ENCODE measurements around the gene SLC35F1. TPM values are rescaled to one million over a fixed set of nuclear protein-coding genes. Genes with fewer than 3 reads are reported as not detected.

SLC35F1 gene
- polyA plus RNA-seq, 2 of the 4 experiments (the other 2 are of a cell fraction): 0.01 TPM; not detected in 1

GRCh38 chr6:118044275-118044674, 137.2 kb downstream of the SLC35F1 start:
- POLR2A ChIA-PET: no interaction called here
- FAIRE-seq (no peak), ATAC-seq (no peak), DNase-seq (ENCODE audit: low read depth in 1 of 2, low spot score in 1 of 2) (no peak)
- no peak for TF ChIP-seq RCOR1 (IDR thresholded peaks at IDR 0.05; ENCODE audit: low read depth, low read length)
- TF ChIP-seq CBX2 (IDR thresholded peaks at IDR 0.05; ENCODE audit: borderline replicate concordance, low read depth): no peak
- no peak for TF ChIP-seq ZSCAN20 (CRISPR knock-in tag; IDR thresholded peaks at IDR 0.05)
- TF ChIP-seq FOXS1 (CRISPR knock-in tag; IDR thresholded peaks at IDR 0.05): no peak
- no peak for TF ChIP-seq ZC3H11A (IDR thresholded peaks at IDR 0.05)
- no peak for TF ChIP-seq CBX8 (IDR thresholded peaks at IDR 0.05)
- TF ChIP-seq JUN (IDR thresholded peaks at IDR 0.05): no peak
- TF ChIP-seq BHLHE40 (IDR thresholded peaks at IDR 0.05; ENCODE audit: low read depth, low read length): no peak
- 3% methylated on average over 2 of the region's 2 CpGs for WGBS (ENCODE audit: missing lambda C conversion rate)
- no peak overlapping the region for H3K4me3 ChIP-seq
- CTCF ChIA-PET: no interaction called here
- H3K4me1 ChIP-seq: no peaks in the 10 kb centered on the region
- H3K9me3 ChIP-seq: no peaks in the 10 kb centered on the region
- no peak overlapping the region for H3K27ac ChIP-seq
- no peak overlapping the region for H3K4me2 ChIP-seq

GRCh38 chr6:118054082-118054481, 147.0 kb downstream of the SLC35F1 start:
- Histone ChIP-seq H3K4me1 (no peaks in the 10 kb centered on the region), H3K27ac (no peak overlapping the region), H3K9me3 (no peaks in the 10 kb centered on the region), H3K4me2 (no peak overlapping the region), H3K4me3 (no peak overlapping the region)
- FAIRE-seq (no peak), DNase-seq (ENCODE audit: low read depth in 1 of 2, low spot score in 1 of 2) (no peak), ATAC-seq (no peak)
- TF ChIP-seq MAZ (IDR thresholded peaks at IDR 0.05; ENCODE audit: borderline replicate concordance, low read depth, low read length) (no peak), CHD4 (IDR thresholded peaks at IDR 0.05; ENCODE audit: borderline replicate concordance) (no peak), ESRRA (IDR thresholded peaks at IDR 0.05; ENCODE audit: borderline replicate concordance, low read length) (no peak), E2F6 (IDR thresholded peaks at IDR 0.05; ENCODE audit: borderline replicate concordance, low read depth) (no peak), HDAC2 (IDR thresholded peaks at IDR 0.05) (no peak), HOXB13 (CRISPR knock-in tag; IDR thresholded peaks at IDR 0.05; ENCODE audit: low read depth) (no peak), NR3C1 (IDR thresholded peaks at IDR 0.05) (no peak), HMGXB4 (CRISPR knock-in tag; IDR thresholded peaks at IDR 0.05; ENCODE audit: borderline replicate concordance) (no peak), CBX2 (IDR thresholded peaks at IDR 0.05; ENCODE audit: borderline replicate concordance, low read depth) (no peak), GATA3 (IDR thresholded peaks at IDR 0.05; ENCODE audit: borderline replicate concordance) (no peak), ZSCAN20 (CRISPR knock-in tag; IDR thresholded peaks at IDR 0.05) (no peak), NFE2L2 (conservative IDR thresholded peaks at IDR 0.05; ENCODE audit: low read length) (no peak), CHD2 (IDR thresholded peaks at IDR 0.05; ENCODE audit: low read length, partially characterized antibody) (no peak), JUNB (IDR thresholded peaks at IDR 0.05) (no peak), RARB (CRISPR knock-in tag; IDR thresholded peaks at IDR 0.05) (no peak), KDM1A (IDR thresholded peaks at IDR 0.05; ENCODE audit: low read depth) (no peak)
- ChIA-PET POLR2A (no interaction called here), CTCF (no interaction called here)
- 0% methylated on average over 1 of the region's 1 CpG for WGBS (ENCODE audit: missing lambda C conversion rate)

GRCh38 chr6:118061666-118062065, 154.6 kb downstream of the SLC35F1 start:
- POLR2A ChIA-PET: no interaction called here
- Histone ChIP-seq H3K4me2 (no peak overlapping the region), H3K9me3 (no peaks in the 10 kb centered on the region), H3K27ac (no peak overlapping the region), H3K4me1 (no peaks in the 10 kb centered on the region), H3K4me3 (no peak overlapping the region)
- FAIRE-seq (no peak), DNase-seq (ENCODE audit: low read depth in 1 of 2, low spot score in 1 of 2) (no peak), ATAC-seq (no peak)
- TF ChIP-seq RAD21 (conservative IDR thresholded peaks at IDR 0.05 in 1 of 2, IDR thresholded peaks at IDR 0.05 in 1 of 2) (no peak), NR3C1 (IDR thresholded peaks at IDR 0.05) (no peak), E2F6 (IDR thresholded peaks at IDR 0.05; ENCODE audit: borderline replicate concordance, low read depth) (no peak), HEYL (CRISPR knock-in tag; IDR thresholded peaks at IDR 0.05) (no peak), FOSL2 (IDR thresholded peaks at IDR 0.05) (no peak), FOSL2 (CRISPR knock-in tag; IDR thresholded peaks at IDR 0.05) (no peak), RCOR1 (IDR thresholded peaks at IDR 0.05; ENCODE audit: low read depth, low read length) (no peak), ELK1 (IDR thresholded peaks at IDR 0.05; ENCODE audit: low read depth, low read length) (no peak), JUN (IDR thresholded peaks at IDR 0.05) (no peak), RARB (CRISPR knock-in tag; IDR thresholded peaks at IDR 0.05) (no peak), PHF8 (IDR thresholded peaks at IDR 0.05; ENCODE audit: borderline replicate concordance, low read depth) (no peak), SREBF2 (IDR thresholded peaks at IDR 0.05) (no peak), ZSCAN20 (CRISPR knock-in tag; IDR thresholded peaks at IDR 0.05) (no peak), BCL3 (IDR thresholded peaks at IDR 0.05) (no peak)
- WGBS (ENCODE audit: missing lambda C conversion rate): 56% methylated on average over 8 of the region's 8 CpGs
- CTCF ChIA-PET: no interaction called here
